PC-9 (cell line): ENCODE data around the gene C14orf132. TPM values are rescaled to one million over a fixed set of nuclear protein-coding genes. Genes with fewer than 3 reads are reported as not detected.

ENCODE experiments used
- BruUV-seq: library from RNA; stranded (reverse); fragments of 400-500 nt; replicated peaks from 2 replicates; lab custom pipeline; 2021; lab: Mats Ljungman, UMichigan
- CTCF ChIA-PET: fragments of 300-600 bp; sonication (Branson Sonifier 250); formaldehyde crosslinking; loops from one replicate; lab custom pipeline; 2022; ENCODE audit warnings: antibody characterized with exemption; lab: Charles Lee
- POLR2A ChIA-PET: fragments of 300-600 bp; sonication (Branson Sonifier 250); formaldehyde crosslinking; loops from one replicate; lab custom pipeline; 2022; ENCODE audit warnings: antibody characterized with exemption; ENCODE audit not compliant: unreplicated experiment; lab: Charles Lee
- DNase-seq, 2 experiments: peaks; one replicate each; pipeline versions ENCODE4 v3.0.0 to v3.0.0-alpha.2; 2015 to 2022; ENCODE audit warnings: mixed read lengths in 1 of 2
- H2AFZ ChIP-seq: fragments of 200-600 bp; sonication (generic); 2 replicates; pipeline ENCODE4 v1.8.1; 2017; ENCODE audit warnings: antibody characterized with exemption
- H3F3A ChIP-seq: fragments of 200-600 bp; sonication (generic); 2 replicates; pipeline ENCODE4 v1.8.1; 2017; ENCODE audit warnings: antibody characterized with exemption, mild to moderate bottlenecking, low read depth; ENCODE audit not compliant: insufficient read depth
- H3K27ac ChIP-seq: fragments of 200-600 bp; sonication (generic); 2 replicates; pipeline ENCODE4 v1.6.1; 2016; ENCODE audit warnings: mixed run types
- H3K27me3 ChIP-seq: fragments of 200-600 bp; sonication (generic); 2 replicates; pipeline ENCODE4 v1.6.1; 2016; ENCODE audit warnings: low read depth, mixed run types; ENCODE audit not compliant: insufficient read depth
- H3K36me3 ChIP-seq: fragments of 200-600 bp; sonication (generic); 2 replicates; pipeline ENCODE4 v1.6.1; 2016; ENCODE audit warnings: low read depth, mixed run types
- H3K4me1 ChIP-seq: fragments of 200-600 bp; sonication (generic); replicated peaks from 2 replicates; pipeline ENCODE4 v1.6.1; 2016; ENCODE audit warnings: mixed run types; ENCODE audit not compliant: insufficient read depth
- H3K4me2 ChIP-seq: fragments of 200-600 bp; sonication (generic); 2 replicates; pipeline ENCODE4 v1.6.1; 2017; ENCODE audit warnings: mixed run types
- H3K4me3 ChIP-seq: fragments of 200-600 bp; sonication (generic); 2 replicates; pipeline ENCODE4 v1.6.1; 2016; ENCODE audit warnings: mixed run types
- H3K79me2 ChIP-seq: fragments of 200-600 bp; sonication (generic); 2 replicates; pipeline ENCODE4 v1.6.1; 2017; ENCODE audit warnings: low read depth, mixed run types
- H3K9me2 ChIP-seq: fragments of 200-600 bp; sonication (generic); 2 replicates; pipeline ENCODE4 v1.8.1; 2017; ENCODE audit warnings: mild to moderate bottlenecking; ENCODE audit not compliant: insufficient read depth
- H3K9me3 ChIP-seq: fragments of 200-600 bp; sonication (generic); 2 replicates; pipeline ENCODE4 v1.8.1; 2016; ENCODE audit warnings: low read depth; ENCODE audit not compliant: insufficient read depth
- H4K20me1 ChIP-seq: fragments of 200-600 bp; sonication (generic); 2 replicates; pipeline ENCODE4 v1.8.1; 2017; ENCODE audit not compliant: insufficient read depth
- EZH2 ChIP-seq: fragments of 200-600 bp; sonication (generic); IDR thresholded peaks from 2 replicates; pipeline ENCODE4 v1.8.0; 2017; ENCODE audit warnings: antibody characterized with exemption, low read depth
- intact Hi-C: fragments of 100-400 bp; cut with micrococcal nuclease; formaldehyde crosslinking; loops from one replicate; pipeline ENCODE4 v1.10.0; 2022; ENCODE audit not compliant: unreplicated experiment
- total RNA-seq: library from RNA; stranded (reverse); gene quantifications from 2 replicates; pipeline ENCODE4 v1.2.3, GENCODE V29; 2021
- TF ChIP-seq, protein P1 (sequence below): fragments of 200-600 bp; sonication (generic); conservative IDR thresholded peaks from 2 replicates; pipeline ENCODE4 v1.6.1; 2017; ENCODE audit warnings: mixed run types, antibody characterized with exemption, mild to moderate bottlenecking, moderate library complexity

Gene C14orf132
- total RNA-seq, 1 experiment from 2014 or later = not detected

DNA sequence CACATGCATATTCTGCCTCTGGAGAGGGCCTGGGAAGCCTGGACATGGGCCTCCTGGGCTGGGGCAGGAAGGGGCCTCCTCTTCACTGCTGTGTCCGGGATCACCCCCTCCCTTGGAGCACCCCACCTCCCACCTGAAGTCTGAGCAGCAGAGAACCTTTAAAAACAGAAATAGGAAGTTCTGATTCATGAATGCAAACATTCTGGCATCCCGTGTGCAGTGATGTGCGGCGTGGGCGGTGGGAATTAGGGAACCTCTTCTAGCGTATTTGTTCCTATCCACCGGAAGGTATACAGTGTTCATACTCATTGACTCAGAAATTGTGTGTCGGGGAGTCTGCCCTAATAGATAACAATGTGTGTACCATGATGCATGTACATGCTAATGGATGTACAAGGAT, 46.2 kb downstream of the C14orf132 start:
- POLR2A ChIA-PET = no interaction called here
- Histone ChIP-seq H3K27ac (0 out of 2 replicates have a peak overlapping the region, but pooled peaks have one; percentile 6), H4K20me1 (no peaks in the 10 kb centered on the region), H3K79me2 (no peaks in the 10 kb centered on the region), H3K4me3 (no peak overlapping the region), H3K36me3 (no peaks in the 10 kb centered on the region), H3K9me2 (no peaks in the 10 kb centered on the region), H3K4me1 (peaks cover 63% of the 10 kb centered on the region), H3K27me3 (no peaks in the 10 kb centered on the region), H2AFZ (no peak overlapping the region), H3K9me3 (no peaks in the 10 kb centered on the region), H3K4me2 (peak overlapping the region; percentile 66), H3F3A (peaks cover 20% of the 10 kb centered on the region; the same call in 1 of the 2 replicates)
- BruUV-seq = no TSS peak
- CTCF ChIA-PET = no interaction called here
- no peak for DNase-seq
- intact Hi-C loops = no loop called here
- no peak for TF ChIP-seq EZH2
- TF ChIP-seq, protein P1, sequence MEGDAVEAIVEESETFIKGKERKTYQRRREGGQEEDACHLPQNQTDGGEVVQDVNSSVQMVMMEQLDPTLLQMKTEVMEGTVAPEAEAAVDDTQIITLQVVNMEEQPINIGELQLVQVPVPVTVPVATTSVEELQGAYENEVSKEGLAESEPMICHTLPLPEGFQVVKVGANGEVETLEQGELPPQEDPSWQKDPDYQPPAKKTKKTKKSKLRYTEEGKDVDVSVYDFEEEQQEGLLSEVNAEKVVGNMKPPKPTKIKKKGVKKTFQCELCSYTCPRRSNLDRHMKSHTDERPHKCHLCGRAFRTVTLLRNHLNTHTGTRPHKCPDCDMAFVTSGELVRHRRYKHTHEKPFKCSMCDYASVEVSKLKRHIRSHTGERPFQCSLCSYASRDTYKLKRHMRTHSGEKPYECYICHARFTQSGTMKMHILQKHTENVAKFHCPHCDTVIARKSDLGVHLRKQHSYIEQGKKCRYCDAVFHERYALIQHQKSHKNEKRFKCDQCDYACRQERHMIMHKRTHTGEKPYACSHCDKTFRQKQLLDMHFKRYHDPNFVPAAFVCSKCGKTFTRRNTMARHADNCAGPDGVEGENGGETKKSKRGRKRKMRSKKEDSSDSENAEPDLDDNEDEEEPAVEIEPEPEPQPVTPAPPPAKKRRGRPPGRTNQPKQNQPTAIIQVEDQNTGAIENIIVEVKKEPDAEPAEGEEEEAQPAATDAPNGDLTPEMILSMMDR = no peak

DNA sequence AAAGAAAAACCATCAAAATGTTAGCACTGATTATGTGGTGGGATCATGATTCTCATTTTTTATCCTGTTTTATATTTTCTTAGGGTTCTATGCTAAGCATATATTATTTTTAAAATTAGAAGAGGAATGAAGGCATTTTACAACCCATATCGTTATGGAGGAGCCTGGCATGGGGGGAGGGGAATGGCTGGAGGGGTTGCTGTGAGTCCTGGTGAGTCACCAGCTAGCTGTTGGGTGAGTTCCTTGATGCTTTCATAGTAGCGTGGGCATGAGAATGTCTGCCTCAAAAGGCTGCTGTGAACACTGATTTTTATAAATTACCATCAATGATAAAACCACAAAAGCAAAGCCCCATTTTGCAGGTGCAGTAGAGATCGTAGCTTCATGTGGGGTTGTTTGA, 46.9 kb downstream of the C14orf132 start:
- Histone ChIP-seq H3K27ac (peak overlapping the region; percentile 77), H3K4me1 (peaks cover 63% of the 10 kb centered on the region), H4K20me1 (no peaks in the 10 kb centered on the region), H3K4me2 (peak overlapping the region; percentile 66), H3K9me2 (no peaks in the 10 kb centered on the region), H3F3A (peaks cover 20% of the 10 kb centered on the region; the same call in 1 of the 2 replicates), H2AFZ (no peak overlapping the region), H3K79me2 (no peaks in the 10 kb centered on the region), H3K4me3 (no peak overlapping the region), H3K27me3 (no peaks in the 10 kb centered on the region), H3K36me3 (no peaks in the 10 kb centered on the region), H3K9me3 (no peaks in the 10 kb centered on the region)
- POLR2A ChIA-PET = no interaction called here
- no TSS peak for BruUV-seq
- DNase-seq = peak; percentile 23 to 79
- TF ChIP-seq EZH2 = no peak
- TF ChIP-seq, protein P1 = no peak
- intact Hi-C loops = no loop called here
- CTCF ChIA-PET = no interaction called here

DNA sequence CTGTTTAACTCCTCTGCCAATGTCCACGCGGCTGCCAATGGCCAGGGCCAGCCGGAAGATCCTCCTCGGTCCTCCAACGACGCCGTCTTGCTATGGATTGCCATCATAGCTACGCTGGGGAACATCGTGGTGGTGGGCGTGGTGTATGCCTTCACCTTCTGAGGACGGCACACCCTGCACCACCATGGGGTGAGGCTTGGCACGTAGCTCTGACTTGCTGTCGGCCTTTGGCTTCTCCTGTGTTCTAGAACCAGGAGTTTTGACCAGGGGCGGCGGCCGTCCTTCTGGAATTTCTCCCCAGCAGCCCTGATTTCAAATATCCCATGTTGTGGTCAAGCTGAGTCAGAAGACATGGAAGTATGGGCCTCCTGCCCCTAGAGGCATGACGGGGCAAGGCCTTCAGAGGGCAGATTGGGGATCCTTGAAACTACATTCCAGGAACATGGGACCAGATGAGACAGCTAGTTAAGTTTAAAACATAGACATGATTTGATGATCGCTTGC, 47.5 kb downstream of the C14orf132 start:
- BruUV-seq = no TSS peak
- no peak overlapping the region for H3K4me3 ChIP-seq

More for the DNA sequence above, 47.5 kb downstream of the C14orf132 start:
- Histone ChIP-seq H4K20me1 (no peaks in the 10 kb centered on the region), H2AFZ (no peak overlapping the region), H3K4me2 (peak overlapping the region; percentile 66), H3K27ac (peak overlapping the region; percentile 77), H3K9me3 (no peaks in the 10 kb centered on the region), H3K27me3 (no peaks in the 10 kb centered on the region), H3K79me2 (no peaks in the 10 kb centered on the region), H3K36me3 (no peaks in the 10 kb centered on the region), H3K9me2 (no peaks in the 10 kb centered on the region), H3K4me1 (peaks cover 57% of the 10 kb centered on the region), H3F3A (peaks cover 20% of the 10 kb centered on the region; the same call in 1 of the 2 replicates)
- ChIA-PET POLR2A (no interaction called here), CTCF (no interaction called here)
- TF ChIP-seq EZH2 = no peak
- TF ChIP-seq, protein P1 = no peak
- DNase-seq = peak; percentile 10 to 70
- intact Hi-C loops = no loop called here
